GM21526 (cell line): ENCODE results near the gene ADARB2.

ENCODE experiments used
- ATAC-seq: cut with Tn5 transposase; IDR thresholded peaks from one replicate; pipeline ENCODE4 v1.9.1; 2021; ENCODE audit warnings: moderate library complexity; ENCODE audit not compliant: unreplicated experiment, low FRiP score

The ADARB2 gene

GRCh38 chr10:1311726-1312125 lies 425.6 kb downstream of the ADARB2 start:
- no peak for ATAC-seq

DNA sequence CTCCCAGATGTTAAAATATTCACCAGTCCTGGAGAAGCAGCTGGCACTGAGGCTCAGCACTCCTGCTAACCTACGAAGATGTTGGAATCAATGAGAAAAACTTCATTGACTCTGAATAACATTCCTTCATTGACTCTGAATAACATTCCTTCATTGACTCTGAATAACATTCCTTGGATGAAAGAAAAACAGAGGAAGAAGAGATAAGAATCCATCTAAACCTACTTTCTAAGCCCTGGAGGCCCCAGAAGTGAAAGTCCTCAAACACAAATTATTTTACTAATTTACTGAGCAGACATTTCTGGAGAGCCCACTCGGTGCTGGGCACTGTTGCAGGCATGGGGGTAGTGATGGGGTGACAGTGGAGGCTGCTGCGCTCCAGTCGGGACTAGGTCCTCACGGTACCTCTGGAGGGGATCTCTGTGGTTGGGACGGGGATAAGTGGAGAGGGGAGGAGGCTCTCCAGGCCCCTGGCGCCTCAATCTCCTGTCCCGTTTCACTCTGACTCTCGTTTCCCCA lies 427.0 kb downstream of the ADARB2 start:
- no peak for ATAC-seq

GRCh38 chr10:1309617-1310270 lies 427.6 kb downstream of the ADARB2 start:
- ATAC-seq: no peak

GRCh38 chr10:1308962-1309616 lies 428.2 kb downstream of the ADARB2 start:
- no peak for ATAC-seq

GRCh38 chr10:1308173-1308961 lies 429.0 kb downstream of the ADARB2 start:
- no peak for ATAC-seq

- no peak for ATAC-seq
Observed at GRCh38 chr10:1301143-1301542, 436.2 kb downstream of the ADARB2 start.

GRCh38 chr10:1300218-1300617 lies 437.1 kb downstream of the ADARB2 start:
- ATAC-seq: no peak

DNA sequence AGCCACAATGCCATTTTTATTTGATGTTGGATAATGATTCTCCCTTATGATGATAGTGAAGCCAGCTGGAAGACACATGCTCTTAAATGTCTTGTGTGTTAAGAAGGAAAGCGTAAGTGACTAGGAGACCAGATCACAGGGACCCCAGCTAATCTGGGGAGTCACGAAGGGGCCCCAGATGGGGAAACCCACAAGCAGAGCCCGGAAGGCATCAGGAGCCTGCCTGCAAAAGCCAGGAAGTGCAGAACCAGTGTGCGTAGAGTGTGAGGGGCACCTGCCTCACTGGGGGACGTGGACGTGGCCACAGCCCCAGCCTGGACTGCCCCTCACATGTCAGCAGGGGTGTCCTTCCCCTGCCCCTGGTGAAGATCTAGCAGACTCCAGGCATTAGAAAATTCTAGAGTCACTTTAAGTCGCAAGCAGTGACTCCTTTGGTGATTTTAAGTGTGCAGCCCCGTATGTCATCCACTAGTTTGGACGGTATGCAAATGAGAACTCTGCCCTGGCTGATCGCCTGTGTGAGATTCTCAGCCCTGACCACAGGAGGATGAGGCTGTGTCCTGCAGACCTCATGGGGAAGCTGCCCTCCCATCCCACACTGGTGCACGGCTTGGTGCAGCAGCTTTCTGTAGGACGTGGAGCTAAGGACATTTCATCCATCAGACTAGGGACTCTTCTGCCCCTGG lies 438.1 kb downstream of the ADARB2 start:
- ATAC-seq: no peak

DNA sequence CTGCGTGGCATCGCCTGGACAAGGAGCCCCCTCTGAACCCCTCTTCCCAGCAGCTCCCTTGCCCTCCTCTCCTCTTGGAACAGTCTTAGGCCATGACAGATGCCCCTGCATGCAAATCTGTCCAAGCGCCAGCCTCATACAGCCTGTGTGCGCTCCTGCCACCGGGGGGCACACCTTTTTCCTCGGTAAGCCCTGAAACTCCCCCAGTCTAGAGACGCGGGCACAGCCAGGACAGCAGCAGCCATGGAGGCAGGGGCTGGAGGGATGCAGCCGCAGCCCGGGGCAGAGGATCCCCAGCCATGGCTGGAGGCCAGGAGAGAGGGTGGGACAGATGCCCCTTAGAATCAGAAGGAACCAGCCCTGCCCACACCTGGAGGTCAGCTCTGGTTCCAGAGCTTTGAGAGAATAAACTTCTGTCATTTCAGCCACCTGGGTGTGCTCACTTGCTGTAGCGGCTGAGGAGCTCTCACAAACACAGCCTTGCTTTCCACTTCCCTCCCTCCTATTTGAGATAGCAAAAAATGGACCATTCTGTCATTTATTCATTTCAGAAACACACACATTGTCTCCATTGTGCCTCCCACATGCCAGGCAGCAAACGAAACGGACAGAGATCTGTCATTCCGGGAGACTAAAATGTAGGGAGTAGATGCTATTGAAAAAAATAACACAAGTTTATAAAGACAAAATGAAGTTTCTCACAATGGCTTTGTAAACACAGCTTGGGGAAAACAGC lies 439.6 kb downstream of the ADARB2 start:
- no peak for ATAC-seq

DNA sequence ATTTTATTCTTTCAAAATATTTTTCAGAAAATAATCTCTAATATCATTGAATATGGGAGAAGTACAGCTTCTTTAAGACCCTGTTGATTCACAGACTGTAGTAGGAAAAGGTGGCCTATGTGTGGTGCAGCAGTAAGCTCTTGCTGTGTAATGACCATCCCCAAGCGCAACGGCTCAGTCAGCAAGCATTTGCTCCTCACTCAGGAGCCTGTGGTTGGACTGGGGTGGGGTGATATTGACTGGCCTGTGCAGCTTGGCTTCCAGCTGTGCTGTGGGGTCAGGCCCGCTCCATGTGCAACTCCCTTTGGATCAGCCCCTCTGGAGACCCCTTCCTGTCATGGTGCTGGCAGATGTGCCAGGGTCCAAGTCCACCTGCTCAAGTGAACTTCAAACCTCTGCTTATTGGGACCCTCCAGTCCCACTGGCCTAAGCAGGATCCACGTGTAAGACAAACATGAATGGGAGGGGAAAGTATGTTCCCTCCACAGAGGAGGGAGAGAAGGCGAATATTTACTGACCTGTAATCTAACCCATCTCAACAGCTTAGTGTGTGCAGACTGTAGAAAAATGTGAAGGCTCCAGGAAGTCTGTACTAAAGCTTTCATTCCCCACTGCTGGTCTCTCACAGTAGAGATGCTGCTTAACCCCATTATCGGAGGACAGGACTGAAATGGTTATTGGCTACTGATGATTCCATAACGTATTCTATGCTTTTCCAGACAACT lies 441.4 kb downstream of the ADARB2 start:
- no peak for ATAC-seq

DNA sequence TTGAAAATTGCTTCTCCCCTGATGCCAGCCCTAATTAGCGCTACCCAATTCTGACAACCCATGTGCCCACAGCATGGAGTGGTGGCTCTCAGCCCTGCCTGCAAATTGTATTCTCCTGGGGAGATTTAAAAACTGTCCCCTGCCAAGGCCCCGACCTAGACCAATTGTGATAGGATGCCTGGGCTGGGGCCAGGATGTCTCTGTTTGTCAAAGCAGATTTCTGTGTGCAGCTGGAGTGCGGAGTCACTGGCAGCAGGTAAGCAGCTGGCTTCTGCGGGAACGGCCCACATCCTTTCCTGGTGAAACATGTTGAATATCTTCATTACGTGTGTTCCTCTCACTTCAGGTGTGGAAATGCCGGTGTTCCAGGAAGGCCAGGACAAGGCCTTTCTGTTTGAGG lies 442.6 kb downstream of the ADARB2 start:
- no peak for ATAC-seq

DNA sequence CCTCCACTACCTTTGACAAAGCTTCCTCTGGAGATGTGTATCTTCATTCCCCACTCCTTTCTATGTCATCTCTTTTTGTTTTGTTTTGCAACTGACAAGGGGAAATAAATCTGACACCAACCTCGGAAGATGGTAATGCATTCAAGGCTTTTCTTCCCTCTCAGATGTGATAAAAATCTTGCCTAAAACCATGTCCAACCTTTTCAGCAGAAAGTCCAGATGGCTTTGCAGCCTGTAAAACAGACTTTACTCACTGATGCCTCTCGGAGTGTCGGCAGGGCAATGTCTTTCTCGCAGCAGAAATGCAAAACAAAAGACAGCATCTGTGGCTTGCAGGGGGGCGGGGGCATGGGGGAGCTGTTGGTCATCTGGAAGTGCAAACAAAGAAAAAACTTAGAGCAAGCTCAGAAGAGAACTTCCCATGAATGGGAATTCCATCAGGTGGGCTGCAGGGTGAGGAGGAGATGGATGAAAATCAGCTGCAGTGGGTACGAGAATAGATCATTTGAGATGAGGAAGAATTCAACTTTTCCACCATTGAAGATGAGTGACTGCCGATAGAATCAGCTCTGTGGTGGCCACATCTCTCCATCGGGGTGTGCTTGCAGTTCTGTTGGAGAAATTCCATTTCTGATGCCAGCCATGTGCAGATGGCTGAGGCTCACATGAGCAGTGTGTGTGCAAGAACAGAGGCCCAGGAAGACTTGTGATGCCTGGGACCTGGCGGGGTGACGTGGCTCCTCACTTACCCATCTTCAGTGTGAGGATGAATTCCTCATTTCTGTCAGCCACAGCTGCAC lies 443.5 kb downstream of the ADARB2 start:
- ATAC-seq: no peak

- ATAC-seq: no peak
Observed at GRCh38 chr10:1293157-1293556, 444.2 kb downstream of the ADARB2 start.

GRCh38 chr10:1292611-1293031 lies 444.7 kb downstream of the ADARB2 start:
- ATAC-seq: no peak

- ATAC-seq: no peak
Observed at GRCh38 chr10:1291178-1292090, 445.9 kb downstream of the ADARB2 start.

GRCh38 chr10:1290071-1290471 lies 447.3 kb downstream of the ADARB2 start:
- ATAC-seq: no peak

GRCh38 chr10:1289591-1289990 lies 447.7 kb downstream of the ADARB2 start:
- no peak for ATAC-seq

DNA sequence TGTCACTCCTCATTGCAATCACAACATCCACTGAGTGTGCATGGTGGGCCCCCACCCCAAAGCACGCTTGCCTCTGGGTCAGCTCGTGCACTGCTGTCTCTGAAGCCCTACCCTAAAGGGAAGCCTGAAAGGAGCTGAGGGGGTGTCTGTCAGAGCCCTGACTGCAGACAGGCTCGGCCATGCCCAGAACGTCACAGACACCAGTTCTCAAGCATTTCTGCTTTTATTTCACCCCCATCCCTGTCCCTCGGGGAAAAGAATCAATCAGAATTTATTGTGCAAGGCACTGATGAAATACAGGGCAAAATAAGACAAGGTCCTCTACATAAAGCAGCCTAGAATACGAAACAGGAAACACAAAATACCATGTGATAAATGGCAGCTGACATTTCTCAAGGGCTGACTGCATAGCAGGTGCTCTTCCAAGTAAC lies 449.3 kb downstream of the ADARB2 start:
- ATAC-seq: no peak
